Stimulated activated CD8-positive, alpha-beta memory T cell treated with anti-CD3 and anti-CD28 coated beads, Interleukin-12 subunit alpha, Interleukin-12 subunit beta, amount 100 ng/mL, for 24 hours (primary cell): ENCODE measurements around the gene KMT2E.
"Not testable (repeated sequence)": the region's sequence is repeated elsewhere in the genome, so short reads cannot be mapped to it uniquely, and the experiment has no call there.

Experiments
- DNase-seq: peaks from one replicate; pipeline ENCODE4 v3.0.0-alpha.2; 2020; ENCODE audit errors: extremely low read depth

Gene KMT2E

GRCh38 chr7:105013816-105014692, at the start of gene KMT2E:
TSS of gene KMT2E (plus strand) at chr7:105014205. CDS start at chr7:105040953, 26,748 bp downstream.
- peak; percentile 83 for DNase-seq

GRCh38 chr7:104964626-104965236, 49.3 kb upstream of the KMT2E start:
- DNase-seq = no peak

- no peak for DNase-seq
Observed at GRCh38 chr7:104966022-104966421, 48.0 kb upstream of the KMT2E start.

- no peak for DNase-seq
Observed at GRCh38 chr7:104967088-104967487, 46.9 kb upstream of the KMT2E start.

- DNase-seq = no peak
Observed at GRCh38 chr7:104967595-104967994, 46.4 kb upstream of the KMT2E start.

GRCh38 chr7:104968648-104969047, 45.4 kb upstream of the KMT2E start:
- DNase-seq = no peak

- DNase-seq = no peak
Observed at GRCh38 chr7:104969183-104969582, 44.8 kb upstream of the KMT2E start.

GRCh38 chr7:104971290-104972071, 42.5 kb upstream of the KMT2E start:
- no peak for DNase-seq

GRCh38 chr7:104972500-104972899, 41.5 kb upstream of the KMT2E start:
- no peak for DNase-seq

GRCh38 chr7:104973227-104973626, 40.8 kb upstream of the KMT2E start:
- DNase-seq = no peak

GRCh38 chr7:104973909-104974415, 40.0 kb upstream of the KMT2E start:
- DNase-seq = no peak

GRCh38 chr7:104975553-104975952, 38.5 kb upstream of the KMT2E start:
- DNase-seq = not testable (repeated sequence)

GRCh38 chr7:104976966-104977636, 36.9 kb upstream of the KMT2E start:
- DNase-seq = no peak

- no peak for DNase-seq
Observed at GRCh38 chr7:104978460-104978859, 35.5 kb upstream of the KMT2E start.

GRCh38 chr7:104979167-104979841, 34.7 kb upstream of the KMT2E start:
- no peak for DNase-seq

- DNase-seq = no peak
Observed at GRCh38 chr7:104980440-104980839, 33.6 kb upstream of the KMT2E start.

- DNase-seq = no peak
Observed at GRCh38 chr7:104980841-104981671, 32.9 kb upstream of the KMT2E start.

- DNase-seq = no peak
Observed at GRCh38 chr7:104981672-104982037, 32.4 kb upstream of the KMT2E start.

- DNase-seq = no peak
Observed at GRCh38 chr7:104982308-104983075, 31.5 kb upstream of the KMT2E start.
